ENCODE results near the gene QKI. TPM values are rescaled to one million over a fixed set of nuclear protein-coding genes. Genes with fewer than 3 reads are reported as not detected.
"Not testable (repeated sequence)": the region's sequence is repeated elsewhere in the genome, so short reads cannot be mapped to it uniquely, and the experiment has no call there.

Gene QKI
- total RNA-seq, 1 experiment from 2014 or later, result 50.8 TPM

GRCh38 chr6:163470611-163471010 lies 56.1 kb downstream of the QKI start:
- H4K20me1 ChIP-seq (ENCODE audit: insufficient read depth), result peaks cover 31% of the 10 kb centered on the region
- no peaks in the 10 kb centered on the region for H3K9me2 ChIP-seq (ENCODE audit: insufficient read depth)
- H3K27me3 ChIP-seq (ENCODE audit: insufficient read depth, low read depth), result no peaks in the 10 kb centered on the region
- H3K4me3 ChIP-seq, result no peak overlapping the region
- intact Hi-C loops (cut with micrococcal nuclease; ENCODE audit: unreplicated experiment), result no loop called here
- H3K4me2 ChIP-seq, result no peak overlapping the region
- ChIA-PET CTCF (no interaction called here), POLR2A (ENCODE audit: unreplicated experiment) (no interaction called here)
- no peak overlapping the region for H3K27ac ChIP-seq
- TF ChIP-seq EZH2 (IDR thresholded peaks at IDR 0.05; ENCODE audit: low read depth), result no peak
- no peak for TF ChIP-seq CTCF (conservative IDR thresholded peaks at IDR 0.05)
- H3K9me3 ChIP-seq (ENCODE audit: insufficient read depth, low read depth), result peaks cover 19% of the 10 kb centered on the region; the same call in 1 of the 2 replicates
- H3F3A ChIP-seq (ENCODE audit: insufficient read depth, low read depth), result peaks cover 12% of the 10 kb centered on the region; the same call in 1 of the 2 replicates
- H3K4me1 ChIP-seq (replicated peaks; ENCODE audit: insufficient read depth), result no peaks in the 10 kb centered on the region
- H3K79me2 ChIP-seq (ENCODE audit: low read depth), result peaks cover 96% of the 10 kb centered on the region
- BruUV-seq (replicated peaks), result no TSS peak
- no peak overlapping the region for H2AFZ ChIP-seq
- peaks cover 9% of the 10 kb centered on the region; the same call in 1 of the 2 replicates for H3K36me3 ChIP-seq (ENCODE audit: low read depth)
- no peak for DNase-seq

GRCh38 chr6:163474581-163474980 lies 60.1 kb downstream of the QKI start:
- H3K9me3 ChIP-seq (ENCODE audit: insufficient read depth, low read depth), result peaks cover 9% of the 10 kb centered on the region; the same call in 1 of the 2 replicates
- H4K20me1 ChIP-seq (ENCODE audit: insufficient read depth), result peaks cover 54% of the 10 kb centered on the region
- H3K27me3 ChIP-seq (ENCODE audit: insufficient read depth, low read depth), result no peaks in the 10 kb centered on the region
- H3K4me2 ChIP-seq, result no peak overlapping the region
- H3F3A ChIP-seq (ENCODE audit: insufficient read depth, low read depth), result 0 out of 2 replicates have a peak, but pooled peaks cover 14% of the 10 kb centered on the region
- no peak overlapping the region for H2AFZ ChIP-seq
- ChIA-PET POLR2A (ENCODE audit: unreplicated experiment) (no interaction called here), CTCF (no interaction called here)
- no peak for DNase-seq
- no peak overlapping the region for H3K4me3 ChIP-seq
- H3K36me3 ChIP-seq (ENCODE audit: low read depth), result peaks cover 9% of the 10 kb centered on the region; the same call in 1 of the 2 replicates
- intact Hi-C loops (cut with micrococcal nuclease; ENCODE audit: unreplicated experiment), result no loop called here
- TF ChIP-seq CTCF (conservative IDR thresholded peaks at IDR 0.05) (no peak), EZH2 (IDR thresholded peaks at IDR 0.05; ENCODE audit: low read depth) (no peak)
- BruUV-seq (replicated peaks), result no TSS peak
- no peak overlapping the region for H3K27ac ChIP-seq
- H3K79me2 ChIP-seq (ENCODE audit: low read depth), result peaks cover 84% of the 10 kb centered on the region
- no peaks in the 10 kb centered on the region for H3K4me1 ChIP-seq (replicated peaks; ENCODE audit: insufficient read depth)
- H3K9me2 ChIP-seq (ENCODE audit: insufficient read depth), result no peaks in the 10 kb centered on the region

- H3K36me3 ChIP-seq (ENCODE audit: low read depth); H3K4me2 ChIP-seq; DNase-seq; H3K9me2 ChIP-seq (ENCODE audit: insufficient read depth); H3K4me1 ChIP-seq (replicated peaks; ENCODE audit: insufficient read depth); H3K9me3 ChIP-seq (ENCODE audit: insufficient read depth, low read depth); intact Hi-C loops (cut with micrococcal nuclease; ENCODE audit: unreplicated experiment); H3K4me3 ChIP-seq; H3K27ac ChIP-seq; H3K27me3 ChIP-seq (ENCODE audit: insufficient read depth, low read depth); CTCF ChIA-PET; BruUV-seq (replicated peaks); POLR2A ChIA-PET (ENCODE audit: unreplicated experiment); H2AFZ ChIP-seq: not testable (repeated sequence)
- Histone ChIP-seq H3K79me2 (ENCODE audit: low read depth) (peaks cover 80% of the 10 kb centered on the region), H3F3A (ENCODE audit: insufficient read depth, low read depth) (0 out of 2 replicates have a peak, but pooled peaks cover 16% of the 10 kb centered on the region), H4K20me1 (ENCODE audit: insufficient read depth) (peaks cover 52% of the 10 kb centered on the region)
Observed at GRCh38 chr6:163476946-163477345, 62.4 kb downstream of the QKI start.

GRCh38 chr6:163483107-163483506 lies 68.6 kb downstream of the QKI start:
- H3K79me2 ChIP-seq (ENCODE audit: low read depth), result peaks cover 84% of the 10 kb centered on the region
- POLR2A ChIA-PET (ENCODE audit: unreplicated experiment), result no interaction called here
- no peak overlapping the region for H3K4me3 ChIP-seq
- H3K4me2 ChIP-seq, result no peak overlapping the region
- no peaks in the 10 kb centered on the region for H3K9me2 ChIP-seq (ENCODE audit: insufficient read depth)
- no peaks in the 10 kb centered on the region for H3K27me3 ChIP-seq (ENCODE audit: insufficient read depth, low read depth)
- TF ChIP-seq EZH2 (IDR thresholded peaks at IDR 0.05; ENCODE audit: low read depth) (no peak), CTCF (conservative IDR thresholded peaks at IDR 0.05) (no peak)
- H2AFZ ChIP-seq, result no peak overlapping the region
- no peaks in the 10 kb centered on the region; the same call in 1 of the 2 replicates for H3K36me3 ChIP-seq (ENCODE audit: low read depth)
- no peak overlapping the region for H3K27ac ChIP-seq
- intact Hi-C loops (cut with micrococcal nuclease; ENCODE audit: unreplicated experiment), result no loop called here
- 0 out of 2 replicates have a peak, but pooled peaks cover 4% of the 10 kb centered on the region for H3F3A ChIP-seq (ENCODE audit: insufficient read depth, low read depth)
- peaks cover 59% of the 10 kb centered on the region for H4K20me1 ChIP-seq (ENCODE audit: insufficient read depth)
- no peaks in the 10 kb centered on the region for H3K9me3 ChIP-seq (ENCODE audit: insufficient read depth, low read depth)
- H3K4me1 ChIP-seq (replicated peaks; ENCODE audit: insufficient read depth), result no peaks in the 10 kb centered on the region
- BruUV-seq (replicated peaks), result no TSS peak
- CTCF ChIA-PET, result no interaction called here
- no peak for DNase-seq

Data from PC-9 (cell line).